ENCODE measurements around the gene PDIA6. TPM values are rescaled to one million over a fixed set of nuclear protein-coding genes. Genes with fewer than 3 reads are reported as not detected.

PDIA6 gene
- total and polyA plus RNA-seq, 10 of the 15 experiments (the other 5 are each of a cell fraction or from before 2014, with no cell fraction given): 148 to 526 (median 209) TPM

DNA sequence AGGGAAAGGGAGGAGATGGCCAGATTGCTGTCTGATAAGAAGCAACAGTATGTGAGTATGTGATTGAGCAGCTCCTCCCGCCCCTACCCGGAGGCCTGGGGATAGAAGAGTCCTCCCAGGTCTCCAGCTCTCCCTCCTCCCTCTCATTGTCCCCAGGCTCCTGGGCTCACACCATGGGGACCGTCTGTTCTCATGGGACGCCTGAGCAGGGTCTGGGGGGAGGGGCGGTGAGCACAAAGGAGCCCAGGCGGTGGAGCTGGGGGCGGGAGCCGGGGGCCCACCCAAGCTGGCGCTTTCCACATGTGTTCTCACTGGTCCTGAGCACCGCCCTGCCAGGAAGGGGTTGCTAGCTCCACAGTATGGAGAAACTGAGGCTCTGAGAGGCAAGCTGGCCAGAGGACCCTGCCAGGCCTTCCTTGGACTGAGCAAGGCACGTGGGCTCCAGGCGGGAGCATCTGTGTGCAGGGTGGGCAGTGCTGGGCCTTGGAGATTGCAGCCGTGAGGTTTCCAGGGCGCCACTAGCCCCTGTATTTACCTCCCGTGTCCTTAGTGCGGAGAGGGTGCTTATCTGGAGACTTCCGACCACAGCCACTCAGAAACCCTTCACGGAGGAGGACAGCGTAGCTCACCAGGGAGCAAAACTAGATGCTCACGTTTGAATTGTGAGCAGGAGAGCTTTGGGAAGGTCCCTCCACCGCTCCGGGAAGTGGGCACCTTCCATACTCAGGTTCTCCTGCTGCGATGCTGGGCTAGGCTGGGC is 37.4 kb downstream of the PDIA6 start (continued):
- TF ChIP-seq, protein P1, sequence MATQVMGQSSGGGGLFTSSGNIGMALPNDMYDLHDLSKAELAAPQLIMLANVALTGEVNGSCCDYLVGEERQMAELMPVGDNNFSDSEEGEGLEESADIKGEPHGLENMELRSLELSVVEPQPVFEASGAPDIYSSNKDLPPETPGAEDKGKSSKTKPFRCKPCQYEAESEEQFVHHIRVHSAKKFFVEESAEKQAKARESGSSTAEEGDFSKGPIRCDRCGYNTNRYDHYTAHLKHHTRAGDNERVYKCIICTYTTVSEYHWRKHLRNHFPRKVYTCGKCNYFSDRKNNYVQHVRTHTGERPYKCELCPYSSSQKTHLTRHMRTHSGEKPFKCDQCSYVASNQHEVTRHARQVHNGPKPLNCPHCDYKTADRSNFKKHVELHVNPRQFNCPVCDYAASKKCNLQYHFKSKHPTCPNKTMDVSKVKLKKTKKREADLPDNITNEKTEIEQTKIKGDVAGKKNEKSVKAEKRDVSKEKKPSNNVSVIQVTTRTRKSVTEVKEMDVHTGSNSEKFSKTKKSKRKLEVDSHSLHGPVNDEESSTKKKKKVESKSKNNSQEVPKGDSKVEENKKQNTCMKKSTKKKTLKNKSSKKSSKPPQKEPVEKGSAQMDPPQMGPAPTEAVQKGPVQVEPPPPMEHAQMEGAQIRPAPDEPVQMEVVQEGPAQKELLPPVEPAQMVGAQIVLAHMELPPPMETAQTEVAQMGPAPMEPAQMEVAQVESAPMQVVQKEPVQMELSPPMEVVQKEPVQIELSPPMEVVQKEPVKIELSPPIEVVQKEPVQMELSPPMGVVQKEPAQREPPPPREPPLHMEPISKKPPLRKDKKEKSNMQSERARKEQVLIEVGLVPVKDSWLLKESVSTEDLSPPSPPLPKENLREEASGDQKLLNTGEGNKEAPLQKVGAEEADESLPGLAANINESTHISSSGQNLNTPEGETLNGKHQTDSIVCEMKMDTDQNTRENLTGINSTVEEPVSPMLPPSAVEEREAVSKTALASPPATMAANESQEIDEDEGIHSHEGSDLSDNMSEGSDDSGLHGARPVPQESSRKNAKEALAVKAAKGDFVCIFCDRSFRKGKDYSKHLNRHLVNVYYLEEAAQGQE (IDR thresholded peaks at IDR 0.05; ENCODE audit: low read depth, low read length): no peak
- TF ChIP-seq CHD2 (IDR thresholded peaks at IDR 0.05; ENCODE audit: borderline replicate concordance, low read depth, low read length) (no peak), NR2C1 (IDR thresholded peaks at IDR 0.05) (no peak), PAX8 (IDR thresholded peaks at IDR 0.05) (no peak), ZNF217 (IDR thresholded peaks at IDR 0.05) (no peak)

DNA sequence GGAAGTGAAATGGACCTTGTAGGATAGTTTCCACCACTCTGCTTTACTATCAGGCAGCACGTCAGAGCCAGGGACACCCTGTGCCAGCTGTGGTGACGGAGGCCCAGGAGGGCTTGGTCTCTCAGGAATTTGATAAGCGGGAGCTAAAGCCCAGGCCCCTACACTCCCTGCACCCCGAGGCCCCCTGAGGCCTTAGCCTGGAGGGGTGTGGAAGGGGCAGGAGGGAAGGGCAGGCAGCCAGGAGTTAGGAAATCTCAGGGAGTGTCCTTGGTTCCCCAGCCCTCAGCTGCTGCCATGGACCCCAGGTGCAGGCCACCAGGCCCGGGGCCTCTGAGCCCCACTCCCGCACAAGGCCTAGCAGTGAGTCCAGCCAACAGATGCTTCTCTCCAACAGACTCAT is 38.2 kb downstream of the PDIA6 start:
- no peaks in the 10 kb centered on the region for H3K9me3 ChIP-seq (replicated peaks; ENCODE audit: control insufficient read depth, insufficient read depth, low read length)
- intact Hi-C loops (cut with micrococcal nuclease; ENCODE audit: unreplicated experiment): no loop called here
- no peak for ATAC-seq
- H3K79me2 ChIP-seq (ENCODE audit: control insufficient read depth, insufficient read depth, low read length): no peaks in the 10 kb centered on the region
- CTCF ChIA-PET: no interaction called here
- no peaks in the 10 kb centered on the region for H4K20me1 ChIP-seq (ENCODE audit: control insufficient read depth, insufficient read depth)
- H3K36me3 ChIP-seq (ENCODE audit: control insufficient read depth in 2 of 2, insufficient read depth in 2 of 2, low read length in 1 of 2): peaks cover 2 to 10% of the 10 kb centered on the region in 2 experiments; a peak in 3 of 4 replicates
- SMC1A ChIA-PET (ENCODE audit: uncharacterized antibody, unreplicated experiment): no interaction called here
- DNase-seq (ENCODE audit: low read depth, low spot score): no peak
- H3K27me3 ChIP-seq (replicated peaks in 1 of 2; ENCODE audit: control insufficient read depth in 2 of 2, insufficient read depth in 2 of 2, low read length in 1 of 2): no peaks in the 10 kb centered on the region; a peak in 1 of 4 replicates
- no peak overlapping the region for H3K4me3 ChIP-seq
- RAD21 ChIA-PET (ENCODE audit: unreplicated experiment): no interaction called here
- in situ Hi-C loops (cut with MboI): no loop called here
- no peaks in the 10 kb centered on the region for H3K4me1 ChIP-seq (ENCODE audit: control insufficient read depth, insufficient read depth, low read length)
- H3K4me2 ChIP-seq (ENCODE audit: control insufficient read depth, insufficient read depth): no peak overlapping the region
- H2AFZ ChIP-seq (ENCODE audit: control insufficient read depth, low read depth, low read length): no peak overlapping the region
- no peak overlapping the region for H3K9ac ChIP-seq (ENCODE audit: control insufficient read depth, insufficient read depth, low read length)
- BruUV-seq (replicated peaks): no TSS peak
- POLR2A ChIA-PET: no interaction called here
- FAIRE-seq: no peak
- no peak overlapping the region for H3K27ac ChIP-seq (ENCODE audit: control insufficient read depth, insufficient read depth)
- 83% methylated on average over 6 of the region's 6 CpGs for WGBS (ENCODE audit: insufficient coverage, insufficient replicate concordance, low lambda C conversion rate, missing lambda C conversion rate)
- TF ChIP-seq ZNF207 (IDR thresholded peaks at IDR 0.05; ENCODE audit: borderline replicate concordance): no peak
- TF ChIP-seq STAT3 (IDR thresholded peaks at IDR 0.05; ENCODE audit: low read depth, low read length): no peak
- no peak for TF ChIP-seq STAT1 (conservative IDR thresholded peaks at IDR 0.05)
- TF ChIP-seq CHD1 (IDR thresholded peaks at IDR 0.05; ENCODE audit: low read depth, low read length): no peak
- TF ChIP-seq, protein P2, sequence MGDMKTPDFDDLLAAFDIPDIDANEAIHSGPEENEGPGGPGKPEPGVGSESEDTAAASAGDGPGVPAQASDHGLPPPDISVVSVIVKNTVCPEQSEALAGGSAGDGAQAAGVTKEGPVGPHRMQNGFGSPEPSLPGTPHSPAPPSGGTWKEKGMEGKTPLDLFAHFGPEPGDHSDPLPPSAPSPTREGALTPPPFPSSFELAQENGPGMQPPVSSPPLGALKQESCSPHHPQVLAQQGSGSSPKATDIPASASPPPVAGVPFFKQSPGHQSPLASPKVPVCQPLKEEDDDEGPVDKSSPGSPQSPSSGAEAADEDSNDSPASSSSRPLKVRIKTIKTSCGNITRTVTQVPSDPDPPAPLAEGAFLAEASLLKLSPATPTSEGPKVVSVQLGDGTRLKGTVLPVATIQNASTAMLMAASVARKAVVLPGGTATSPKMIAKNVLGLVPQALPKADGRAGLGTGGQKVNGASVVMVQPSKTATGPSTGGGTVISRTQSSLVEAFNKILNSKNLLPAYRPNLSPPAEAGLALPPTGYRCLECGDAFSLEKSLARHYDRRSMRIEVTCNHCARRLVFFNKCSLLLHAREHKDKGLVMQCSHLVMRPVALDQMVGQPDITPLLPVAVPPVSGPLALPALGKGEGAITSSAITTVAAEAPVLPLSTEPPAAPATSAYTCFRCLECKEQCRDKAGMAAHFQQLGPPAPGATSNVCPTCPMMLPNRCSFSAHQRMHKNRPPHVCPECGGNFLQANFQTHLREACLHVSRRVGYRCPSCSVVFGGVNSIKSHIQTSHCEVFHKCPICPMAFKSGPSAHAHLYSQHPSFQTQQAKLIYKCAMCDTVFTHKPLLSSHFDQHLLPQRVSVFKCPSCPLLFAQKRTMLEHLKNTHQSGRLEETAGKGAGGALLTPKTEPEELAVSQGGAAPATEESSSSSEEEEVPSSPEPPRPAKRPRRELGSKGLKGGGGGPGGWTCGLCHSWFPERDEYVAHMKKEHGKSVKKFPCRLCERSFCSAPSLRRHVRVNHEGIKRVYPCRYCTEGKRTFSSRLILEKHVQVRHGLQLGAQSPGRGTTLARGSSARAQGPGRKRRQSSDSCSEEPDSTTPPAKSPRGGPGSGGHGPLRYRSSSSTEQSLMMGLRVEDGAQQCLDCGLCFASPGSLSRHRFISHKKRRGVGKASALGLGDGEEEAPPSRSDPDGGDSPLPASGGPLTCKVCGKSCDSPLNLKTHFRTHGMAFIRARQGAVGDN (IDR thresholded peaks at IDR 0.05): no peak
- no peak for TF ChIP-seq HDGF (IDR thresholded peaks at IDR 0.05)
- TF ChIP-seq, protein P3, sequence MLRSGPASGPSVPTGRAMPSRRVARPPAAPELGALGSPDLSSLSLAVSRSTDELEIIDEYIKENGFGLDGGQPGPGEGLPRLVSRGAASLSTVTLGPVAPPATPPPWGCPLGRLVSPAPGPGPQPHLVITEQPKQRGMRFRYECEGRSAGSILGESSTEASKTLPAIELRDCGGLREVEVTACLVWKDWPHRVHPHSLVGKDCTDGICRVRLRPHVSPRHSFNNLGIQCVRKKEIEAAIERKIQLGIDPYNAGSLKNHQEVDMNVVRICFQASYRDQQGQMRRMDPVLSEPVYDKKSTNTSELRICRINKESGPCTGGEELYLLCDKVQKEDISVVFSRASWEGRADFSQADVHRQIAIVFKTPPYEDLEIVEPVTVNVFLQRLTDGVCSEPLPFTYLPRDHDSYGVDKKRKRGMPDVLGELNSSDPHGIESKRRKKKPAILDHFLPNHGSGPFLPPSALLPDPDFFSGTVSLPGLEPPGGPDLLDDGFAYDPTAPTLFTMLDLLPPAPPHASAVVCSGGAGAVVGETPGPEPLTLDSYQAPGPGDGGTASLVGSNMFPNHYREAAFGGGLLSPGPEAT (IDR thresholded peaks at IDR 0.05; ENCODE audit: low read depth): no peak

All from GM12878 (cell line).